ENCODE measurements around the gene TMPRSS9.

- no peak for TF ChIP-seq GATA3 (IDR thresholded peaks at IDR 0.05; ENCODE audit: low read depth, low read length)
- TF ChIP-seq GATA2 (IDR thresholded peaks at IDR 0.05; ENCODE audit: low read depth, low read length), result no peak
These were observed 34.0 kb downstream of the TMPRSS9 start for GRCh38 chr19:2394054-2394441.

Measured in SH-SY5Y (cell line).